DND-41 (cell line): ENCODE results near the gene CCDC106.

Experiments used
- EZH2 ChIP-seq: IDR thresholded peaks from 3 replicates; pipeline ENCODE4 v1.6.1; 2012; ENCODE audit warnings: borderline replicate concordance, low read depth, mild to moderate bottlenecking, moderate library complexity, low read length, inconsistent platforms; ENCODE audit not compliant: severe bottlenecking
- TF ChIP-seq, protein P1 (sequence below): IDR thresholded peaks from 2 replicates; pipeline ENCODE4 v1.5.1; 2012; ENCODE audit warnings: borderline replicate concordance, low read length, moderate library complexity, mild to moderate bottlenecking; ENCODE audit not compliant: poor library complexity, severe bottlenecking; ENCODE audit errors: extremely low read depth

DNA sequence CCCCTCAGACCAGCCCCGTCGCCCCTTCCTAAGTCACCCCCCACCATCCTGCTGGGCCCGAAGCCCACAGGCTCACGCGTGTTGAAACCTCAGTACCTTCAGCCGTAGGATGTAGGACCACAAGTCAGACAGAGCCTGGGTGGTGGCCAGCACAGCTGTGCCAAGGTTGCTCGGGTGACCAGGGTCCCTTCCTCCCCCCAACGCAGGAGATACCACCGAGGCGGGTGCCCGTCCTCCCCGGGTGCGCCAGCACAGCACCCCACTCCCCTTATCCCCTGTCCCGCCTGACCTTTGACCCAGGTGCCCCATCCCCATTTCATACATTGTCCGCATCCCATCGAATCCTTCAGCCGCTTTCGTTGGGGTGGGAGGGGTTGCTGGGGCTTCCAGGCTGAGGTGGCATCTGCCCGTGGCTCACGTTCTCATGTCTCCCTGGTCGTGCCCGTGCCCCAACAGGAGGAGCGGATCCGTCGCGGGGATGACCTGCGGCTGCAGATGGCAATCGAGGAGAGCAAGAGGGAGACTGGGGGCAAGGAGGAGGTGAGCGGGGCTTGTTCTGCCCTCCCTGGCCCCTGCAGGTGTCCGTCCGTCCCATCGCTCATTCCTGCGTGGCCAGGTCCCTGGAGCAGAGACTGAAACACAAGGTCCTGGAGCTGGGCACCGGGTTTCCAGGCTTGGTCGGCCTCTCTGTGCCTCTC lies 41.5 kb downstream of the CCDC106 start:
- TF ChIP-seq, protein P1, sequence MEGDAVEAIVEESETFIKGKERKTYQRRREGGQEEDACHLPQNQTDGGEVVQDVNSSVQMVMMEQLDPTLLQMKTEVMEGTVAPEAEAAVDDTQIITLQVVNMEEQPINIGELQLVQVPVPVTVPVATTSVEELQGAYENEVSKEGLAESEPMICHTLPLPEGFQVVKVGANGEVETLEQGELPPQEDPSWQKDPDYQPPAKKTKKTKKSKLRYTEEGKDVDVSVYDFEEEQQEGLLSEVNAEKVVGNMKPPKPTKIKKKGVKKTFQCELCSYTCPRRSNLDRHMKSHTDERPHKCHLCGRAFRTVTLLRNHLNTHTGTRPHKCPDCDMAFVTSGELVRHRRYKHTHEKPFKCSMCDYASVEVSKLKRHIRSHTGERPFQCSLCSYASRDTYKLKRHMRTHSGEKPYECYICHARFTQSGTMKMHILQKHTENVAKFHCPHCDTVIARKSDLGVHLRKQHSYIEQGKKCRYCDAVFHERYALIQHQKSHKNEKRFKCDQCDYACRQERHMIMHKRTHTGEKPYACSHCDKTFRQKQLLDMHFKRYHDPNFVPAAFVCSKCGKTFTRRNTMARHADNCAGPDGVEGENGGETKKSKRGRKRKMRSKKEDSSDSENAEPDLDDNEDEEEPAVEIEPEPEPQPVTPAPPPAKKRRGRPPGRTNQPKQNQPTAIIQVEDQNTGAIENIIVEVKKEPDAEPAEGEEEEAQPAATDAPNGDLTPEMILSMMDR, result no peak
- no peak for TF ChIP-seq EZH2
